HepG2 (cell line): ENCODE measurements around the gene FAM118B. TPM values are rescaled to one million over a fixed set of nuclear protein-coding genes. Genes with fewer than 3 reads are reported as not detected.

Experiments
- ATF7-NPFF ChIP-seq: sonication (generic); formaldehyde crosslinking; IDR thresholded peaks from 2 replicates; pipeline ENCODE4 v1.8.1; 2023; ENCODE audit warnings: mild to moderate bottlenecking, low read depth, missing genetic modification reagents, moderate library complexity
- BRF2 ChIP-seq: sonication (generic); formaldehyde crosslinking; IDR thresholded peaks from 2 replicates; pipeline ENCODE4 v1.8.1; 2022; ENCODE audit warnings: mild to moderate bottlenecking, missing genetic modification reagents
- CAMTA2 ChIP-seq: sonication (generic); formaldehyde crosslinking; IDR thresholded peaks from 2 replicates; pipeline ENCODE4 v1.4.0; 2020; ENCODE audit warnings: mild to moderate bottlenecking, missing genetic modification reagents, borderline replicate concordance
- CEBPB ChIP-seq: IDR thresholded peaks from 2 replicates; pipeline ENCODE4 v1.6.1; 2011; ENCODE audit warnings: low read depth, low read length, improper control_type of control experiment, borderline replicate concordance
- HNRNPK ChIP-seq: fragments of 200-400 bp; formaldehyde crosslinking; IDR thresholded peaks from 2 replicates; pipeline ENCODE4 v1.6.1; 2018; ENCODE audit warnings: low read length, low read depth, moderate library complexity, mild to moderate bottlenecking; ENCODE audit not compliant: poor library complexity, severe bottlenecking
- JUNB ChIP-seq: sonication (generic); formaldehyde crosslinking; IDR thresholded peaks from 2 replicates; pipeline ENCODE4 v1.8.0; 2022; ENCODE audit warnings: missing genetic modification reagents, mild to moderate bottlenecking, borderline replicate concordance
- MED1 ChIP-seq: sonication (generic); formaldehyde crosslinking; IDR thresholded peaks from 2 replicates; pipeline ENCODE4 v1.4.0; 2020; ENCODE audit warnings: missing genetic modification reagents
- MNT ChIP-seq: fragments of 450-650 bp; IDR thresholded peaks from 2 replicates; pipeline ENCODE4 v1.6.1; 2016
- MXI1 ChIP-seq: IDR thresholded peaks from 3 replicates; pipeline ENCODE4 v1.6.1; 2012; ENCODE audit warnings: low read depth, low read length, inconsistent platforms, borderline replicate concordance
- NFE2L1 ChIP-seq: sonication (generic); formaldehyde crosslinking; IDR thresholded peaks from 2 replicates; pipeline ENCODE4 v1.4.0; 2020; ENCODE audit warnings: missing genetic modification reagents, mild to moderate bottlenecking, borderline replicate concordance
- SMAD1 ChIP-seq: sonication (generic); formaldehyde crosslinking; IDR thresholded peaks from 2 replicates; pipeline ENCODE4 v1.4.0; 2020; ENCODE audit warnings: missing genetic modification reagents, low read depth, mild to moderate bottlenecking, borderline replicate concordance
- ZFX ChIP-seq: sonication (generic); formaldehyde crosslinking; IDR thresholded peaks from 2 replicates; pipeline ENCODE4 v1.4.0; 2020; ENCODE audit warnings: mild to moderate bottlenecking, low read depth, missing genetic modification reagents, moderate library complexity
- ZNF207 ChIP-seq: fragments of 450-650 bp; IDR thresholded peaks from 2 replicates; pipeline ENCODE4 v1.6.1; 2016; ENCODE audit warnings: antibody characterized with exemption, borderline replicate concordance
- ZNF431 ChIP-seq: sonication (generic); formaldehyde crosslinking; IDR thresholded peaks from 2 replicates; pipeline ENCODE4 v1.9.0; 2022; ENCODE audit warnings: missing genetic modification reagents, low read depth, mild to moderate bottlenecking, borderline replicate concordance
- ZNF546 ChIP-seq: sonication (generic); formaldehyde crosslinking; conservative IDR thresholded peaks from 2 replicates; pipeline ENCODE4 v1.8.1; 2023; ENCODE audit warnings: mild to moderate bottlenecking, missing genetic modification reagents
- ZNF598 ChIP-seq: sonication (generic); formaldehyde crosslinking; IDR thresholded peaks from 2 replicates; pipeline ENCODE4 v1.5.1; 2020; ENCODE audit warnings: mild to moderate bottlenecking, missing genetic modification reagents, borderline replicate concordance
- ZNF616 ChIP-seq: sonication (generic); formaldehyde crosslinking; IDR thresholded peaks from 2 replicates; pipeline ENCODE4 v1.5.0; 2020; ENCODE audit warnings: low read depth, mild to moderate bottlenecking, missing genetic modification reagents
- ZNF660 ChIP-seq: sonication (generic); formaldehyde crosslinking; IDR thresholded peaks from 2 replicates; pipeline ENCODE4 v1.5.1; 2020; ENCODE audit warnings: mild to moderate bottlenecking, low read depth, missing genetic modification reagents, borderline replicate concordance
- ZNF713 ChIP-seq: sonication (generic); formaldehyde crosslinking; IDR thresholded peaks from 2 replicates; pipeline ENCODE4 v1.4.0; 2020; ENCODE audit warnings: mild to moderate bottlenecking, missing genetic modification reagents
- ZNF761 ChIP-seq: sonication (generic); formaldehyde crosslinking; conservative IDR thresholded peaks from 2 replicates; pipeline ENCODE4 v1.4.0; 2020; ENCODE audit warnings: mild to moderate bottlenecking, missing genetic modification reagents
- ZNF773 ChIP-seq: sonication (generic); formaldehyde crosslinking; IDR thresholded peaks from 2 replicates; pipeline ENCODE4 v1.4.0; 2020; ENCODE audit warnings: missing genetic modification reagents, borderline replicate concordance
- ZNF841 ChIP-seq: sonication (generic); formaldehyde crosslinking; IDR thresholded peaks from 2 replicates; pipeline ENCODE4 v1.8.1; 2023; ENCODE audit warnings: missing genetic modification reagents, borderline replicate concordance
- polyA plus RNA-seq, 8 experiments: library from polyadenylated mRNA; depleted of rRNA in 3 of 8; stranded (reverse) in 7 of 8; unstranded in 1 of 8; fragments of >200 nt; fragmentation: Illumina TruSeq in 4 of 8; extraction: Trizol in 4 of 8; gene quantifications; 2 replicates each; pipeline versions ENCODE4 v1.2.1 to v1.2.3, GENCODE V29; 2011 to 2016; ENCODE audit warnings: low read depth in 4 of 8, missing spikeins in 1 of 8, mixed read lengths in 1 of 8; ENCODE audit not compliant: insufficient read depth in 1 of 8
- total RNA-seq, 5 experiments: library from RNA; depleted of rRNA; stranded (reverse); fragments of >200 nt; fragmentation: Illumina TruSeq; extraction: Trizol; gene quantifications; 2 replicates each; pipeline ENCODE4 v1.2.3, GENCODE V29; 2016; ENCODE audit warnings: low read depth in 1 of 5
- TF ChIP-seq, protein P1 (sequence below): sonication (generic); formaldehyde crosslinking; IDR thresholded peaks from 2 replicates; pipeline ENCODE4 v1.4.0; 2020; ENCODE audit warnings: mild to moderate bottlenecking, missing genetic modification reagents
- TF ChIP-seq, protein P2 (sequence below): sonication (generic); formaldehyde crosslinking; conservative IDR thresholded peaks from 2 replicates; pipeline ENCODE4 v1.8.0; 2022; ENCODE audit warnings: low read depth, missing genetic modification reagents

Gene FAM118B
- total and polyA plus RNA-seq, 2 of the 13 experiments (the other 11 are each of a cell fraction or from before 2014, with no cell fraction given) = 10.2 to 25.7 TPM

DNA sequence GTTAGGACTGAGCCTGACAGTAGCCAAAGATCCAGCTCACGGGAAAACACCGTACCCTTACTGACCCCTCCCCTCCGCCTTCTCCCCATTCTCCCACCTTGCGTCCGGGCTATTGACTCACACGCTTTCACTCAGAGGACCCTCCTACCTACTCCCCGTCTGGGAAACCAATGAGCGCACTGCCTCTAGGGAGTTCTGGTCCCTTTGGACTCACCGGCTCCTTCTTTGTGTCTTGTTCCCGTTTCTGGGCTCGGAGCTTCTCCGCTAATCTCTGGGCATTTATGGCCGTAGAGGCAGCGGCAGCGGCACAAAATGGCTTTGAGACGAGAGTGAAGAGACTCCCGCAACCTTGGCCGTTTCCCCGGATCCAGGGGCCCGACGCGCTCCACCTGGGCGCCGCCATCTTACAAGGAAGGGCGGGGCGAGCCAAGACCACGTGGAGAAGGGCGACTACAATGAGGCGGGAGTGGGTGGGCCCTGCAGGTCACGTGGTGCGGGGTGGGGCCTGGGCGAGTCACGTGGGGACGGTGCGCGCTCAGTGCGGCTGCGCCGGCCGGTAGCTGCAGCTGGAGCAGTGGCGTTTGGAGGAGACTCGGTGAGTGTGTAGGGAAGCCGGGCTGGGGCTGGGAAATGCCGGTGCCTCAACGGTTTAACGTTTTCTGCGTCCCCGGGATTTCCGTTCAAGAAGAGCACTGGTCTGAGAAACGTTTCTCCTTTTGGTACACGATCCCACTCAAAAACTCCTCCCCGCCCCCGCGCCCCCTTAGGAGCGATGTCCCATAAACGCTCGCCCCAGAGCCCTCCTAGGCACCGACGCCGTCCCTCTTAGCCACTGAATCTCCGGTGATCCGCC lies at the start of gene FAM118B, which contains the start of gene RPUSD4 (continued):
- TF ChIP-seq MXI1 (peak; percentile 98), ZNF616 (CRISPR knock-in tag) (no peak), ATF7-NPFF (CRISPR knock-in tag) (peak; percentile 77), ZNF841 (CRISPR knock-in tag) (no peak), BRF2 (CRISPR knock-in tag) (no peak), MNT (peak; percentile 100), ZNF431 (peak; percentile 86; the same call in 1 of the 2 replicates), ZNF713 (CRISPR knock-in tag) (no peak), MED1 (CRISPR knock-in tag) (peak; percentile 60), JUNB (CRISPR knock-in tag) (no peak), NFE2L1 (CRISPR knock-in tag) (no peak), ZNF598 (no peak), ZNF207 (no peak), ZFX (CRISPR knock-in tag) (peak; percentile 87), HNRNPK (no peak), CAMTA2 (peak; percentile 91; the same call in 1 of the 2 replicates), ZNF546 (CRISPR knock-in tag) (0 out of 2 replicates have a peak, but pooled peaks have one; percentile 72), ZNF660 (no peak), ZNF761 (CRISPR knock-in tag) (peak; percentile 59; the same call in 1 of the 2 replicates), CEBPB (no peak), ZNF773 (CRISPR knock-in tag) (no peak), SMAD1 (no peak; the same call in 1 of the 2 replicates)
- TF ChIP-seq, protein P1, sequence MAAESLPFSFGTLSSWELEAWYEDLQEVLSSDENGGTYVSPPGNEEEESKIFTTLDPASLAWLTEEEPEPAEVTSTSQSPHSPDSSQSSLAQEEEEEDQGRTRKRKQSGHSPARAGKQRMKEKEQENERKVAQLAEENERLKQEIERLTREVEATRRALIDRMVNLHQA (CRISPR knock-in tag) = no peak
- TF ChIP-seq, protein P2, sequence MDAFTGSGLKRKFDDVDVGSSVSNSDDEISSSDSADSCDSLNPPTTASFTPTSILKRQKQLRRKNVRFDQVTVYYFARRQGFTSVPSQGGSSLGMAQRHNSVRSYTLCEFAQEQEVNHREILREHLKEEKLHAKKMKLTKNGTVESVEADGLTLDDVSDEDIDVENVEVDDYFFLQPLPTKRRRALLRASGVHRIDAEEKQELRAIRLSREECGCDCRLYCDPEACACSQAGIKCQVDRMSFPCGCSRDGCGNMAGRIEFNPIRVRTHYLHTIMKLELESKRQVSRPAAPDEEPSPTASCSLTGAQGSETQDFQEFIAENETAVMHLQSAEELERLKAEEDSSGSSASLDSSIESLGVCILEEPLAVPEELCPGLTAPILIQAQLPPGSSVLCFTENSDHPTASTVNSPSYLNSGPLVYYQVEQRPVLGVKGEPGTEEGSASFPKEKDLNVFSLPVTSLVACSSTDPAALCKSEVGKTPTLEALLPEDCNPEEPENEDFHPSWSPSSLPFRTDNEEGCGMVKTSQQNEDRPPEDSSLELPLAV (CRISPR knock-in tag) = no peak
